HG02840 (cell line): ENCODE data around the gene PUM2.

Source experiments
- ATAC-seq: cut with Tn5 transposase; IDR thresholded peaks from one replicate; pipeline ENCODE4 v1.9.1; 2021; ENCODE audit warnings: mild to moderate bottlenecking, moderate library complexity, moderate number of reproducible peaks; ENCODE audit not compliant: unreplicated experiment, low FRiP score

Gene PUM2

GRCh38 chr2:20207051-20207450, 143.6 kb downstream of the PUM2 start:
- ATAC-seq: peak; percentile 58

- no peak for ATAC-seq
Observed at GRCh38 chr2:20205915-20206524, 144.6 kb downstream of the PUM2 start.

GRCh38 chr2:20205069-20205468, 145.6 kb downstream of the PUM2 start:
- ATAC-seq: no peak

- ATAC-seq: no peak
Observed at GRCh38 chr2:20203521-20204225, 147.0 kb downstream of the PUM2 start.

DNA sequence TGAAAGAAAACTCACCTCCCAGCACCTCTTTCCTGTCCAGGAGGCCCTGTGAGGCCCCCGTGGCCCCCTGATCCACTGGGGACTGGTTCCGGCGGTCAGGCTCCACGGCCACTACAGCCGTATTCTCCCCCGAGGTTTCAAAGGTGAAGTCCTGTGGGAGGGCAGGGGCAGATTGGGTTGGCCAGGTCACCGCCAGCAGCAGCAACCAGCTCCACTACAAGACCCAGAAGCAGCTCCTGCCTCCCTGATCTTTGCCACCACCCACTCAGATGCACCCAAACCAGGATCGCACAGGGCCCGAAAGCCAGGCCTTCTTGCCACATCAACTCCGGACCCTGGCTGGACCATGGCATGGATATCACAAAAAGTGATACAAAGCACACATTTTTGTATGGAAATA, 147.6 kb downstream of the PUM2 start:
- no peak for ATAC-seq

- no peak for ATAC-seq
Observed at GRCh38 chr2:20201671-20202070, 149.0 kb downstream of the PUM2 start.

DNA sequence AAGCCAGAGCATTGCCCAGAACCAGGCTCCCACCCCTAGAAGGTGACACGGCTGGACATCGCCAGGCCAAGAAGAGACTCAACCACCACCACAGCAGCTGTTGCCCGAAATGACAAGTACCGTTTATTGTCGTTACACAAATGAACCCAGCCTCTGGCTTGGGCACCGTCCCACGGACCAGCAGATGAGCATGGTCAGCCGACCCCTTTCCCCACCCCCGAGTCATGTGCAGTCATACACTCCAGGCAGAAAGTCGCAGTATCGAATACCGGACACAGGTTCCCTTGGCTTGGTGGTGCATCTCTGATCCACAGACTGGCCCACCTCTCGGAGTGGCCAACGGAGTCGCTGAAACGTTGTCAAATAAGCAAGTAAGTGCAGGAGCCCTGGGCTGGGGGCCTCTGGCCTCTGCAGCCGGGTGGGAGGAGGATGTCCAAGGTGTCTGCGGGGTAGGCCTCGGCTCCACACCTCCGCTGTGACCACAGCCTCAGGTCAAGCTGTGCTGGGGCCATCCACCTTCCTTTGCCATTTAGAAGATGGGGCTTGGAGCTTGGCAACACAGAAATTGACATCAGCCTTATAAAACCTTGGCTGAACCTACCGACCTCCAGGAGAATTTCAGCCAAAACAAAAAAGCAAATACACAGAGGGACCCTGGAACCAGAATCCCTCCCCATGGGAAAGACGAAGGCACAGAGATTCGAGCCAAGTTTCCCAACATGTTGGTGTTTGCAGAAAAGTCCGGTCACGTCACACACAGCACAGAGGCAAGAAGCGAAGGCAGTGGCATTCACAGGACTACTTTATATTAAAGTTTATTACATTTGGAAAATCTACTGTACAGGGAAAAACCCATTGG, 149.7 kb downstream of the PUM2 start:
- no peak for ATAC-seq

- ATAC-seq: no peak
Observed at GRCh38 chr2:20199633-20200270, 150.9 kb downstream of the PUM2 start.

- ATAC-seq: no peak
Observed at GRCh38 chr2:20198796-20199632, 151.6 kb downstream of the PUM2 start.
